HG03064 (cell line): ENCODE results near the gene CEACAM19.
"Not testable (repeated sequence)": the region's sequence is repeated elsewhere in the genome, so short reads cannot be mapped to it uniquely, and the experiment has no call there.

ENCODE experiments used
- ATAC-seq: cut with Tn5 transposase; IDR thresholded peaks from one replicate; pipeline ENCODE4 v1.9.1; 2021; ENCODE audit warnings: low read depth; ENCODE audit not compliant: unreplicated experiment

CEACAM19 gene

GRCh38 chr19:44720945-44721344 lies 49.7 kb downstream of the CEACAM19 start:
- ATAC-seq: no peak

- not testable (repeated sequence) for ATAC-seq
Measured at GRCh38 chr19:44721369-44721768, 50.1 kb downstream of the CEACAM19 start.

GRCh38 chr19:44722131-44723121 lies 51.1 kb downstream of the CEACAM19 start:
- ATAC-seq: no peak

GRCh38 chr19:44723299-44723951 lies 52.1 kb downstream of the CEACAM19 start:
- no peak for ATAC-seq

GRCh38 chr19:44723952-44724319 lies 52.7 kb downstream of the CEACAM19 start:
- ATAC-seq: no peak

GRCh38 chr19:44725251-44725650 lies 54.0 kb downstream of the CEACAM19 start:
- no peak for ATAC-seq

- ATAC-seq: no peak
Measured at GRCh38 chr19:44725684-44726083, 54.4 kb downstream of the CEACAM19 start.

- no peak for ATAC-seq
Measured at GRCh38 chr19:44726465-44726864, 55.2 kb downstream of the CEACAM19 start.

GRCh38 chr19:44728178-44728577 lies 56.9 kb downstream of the CEACAM19 start:
- no peak for ATAC-seq

- ATAC-seq: no peak
Measured at GRCh38 chr19:44729516-44730033, 58.3 kb downstream of the CEACAM19 start.

- ATAC-seq: no peak
Measured at GRCh38 chr19:44731081-44731480, 59.8 kb downstream of the CEACAM19 start.

- no peak for ATAC-seq
Measured at GRCh38 chr19:44731622-44732021, 60.3 kb downstream of the CEACAM19 start.

- ATAC-seq: no peak
Measured at GRCh38 chr19:44732235-44733014, 61.1 kb downstream of the CEACAM19 start.
